ENCODE measurements around the gene DYRK4.

The DYRK4 gene

GRCh38 chr12:4610481-4610880 lies 48.5 kb downstream of the DYRK4 start:
- no peak overlapping the region for H3K4me3 ChIP-seq (ENCODE audit: low read depth, low read length)
- DNase-seq (ENCODE audit: low read depth), result no peak
- TF ChIP-seq, protein P1, sequence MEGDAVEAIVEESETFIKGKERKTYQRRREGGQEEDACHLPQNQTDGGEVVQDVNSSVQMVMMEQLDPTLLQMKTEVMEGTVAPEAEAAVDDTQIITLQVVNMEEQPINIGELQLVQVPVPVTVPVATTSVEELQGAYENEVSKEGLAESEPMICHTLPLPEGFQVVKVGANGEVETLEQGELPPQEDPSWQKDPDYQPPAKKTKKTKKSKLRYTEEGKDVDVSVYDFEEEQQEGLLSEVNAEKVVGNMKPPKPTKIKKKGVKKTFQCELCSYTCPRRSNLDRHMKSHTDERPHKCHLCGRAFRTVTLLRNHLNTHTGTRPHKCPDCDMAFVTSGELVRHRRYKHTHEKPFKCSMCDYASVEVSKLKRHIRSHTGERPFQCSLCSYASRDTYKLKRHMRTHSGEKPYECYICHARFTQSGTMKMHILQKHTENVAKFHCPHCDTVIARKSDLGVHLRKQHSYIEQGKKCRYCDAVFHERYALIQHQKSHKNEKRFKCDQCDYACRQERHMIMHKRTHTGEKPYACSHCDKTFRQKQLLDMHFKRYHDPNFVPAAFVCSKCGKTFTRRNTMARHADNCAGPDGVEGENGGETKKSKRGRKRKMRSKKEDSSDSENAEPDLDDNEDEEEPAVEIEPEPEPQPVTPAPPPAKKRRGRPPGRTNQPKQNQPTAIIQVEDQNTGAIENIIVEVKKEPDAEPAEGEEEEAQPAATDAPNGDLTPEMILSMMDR (conservative IDR thresholded peaks at IDR 0.05; ENCODE audit: low read depth, low read length), result no peak

- H3K4me3 ChIP-seq (ENCODE audit: low read depth, low read length), result no peak overlapping the region
- TF ChIP-seq, protein P1 (conservative IDR thresholded peaks at IDR 0.05; ENCODE audit: low read depth, low read length), result no peak
- no peak for DNase-seq (ENCODE audit: low read depth)
Measured at GRCh38 chr12:4615667-4616066, 53.7 kb downstream of the DYRK4 start.

DNA sequence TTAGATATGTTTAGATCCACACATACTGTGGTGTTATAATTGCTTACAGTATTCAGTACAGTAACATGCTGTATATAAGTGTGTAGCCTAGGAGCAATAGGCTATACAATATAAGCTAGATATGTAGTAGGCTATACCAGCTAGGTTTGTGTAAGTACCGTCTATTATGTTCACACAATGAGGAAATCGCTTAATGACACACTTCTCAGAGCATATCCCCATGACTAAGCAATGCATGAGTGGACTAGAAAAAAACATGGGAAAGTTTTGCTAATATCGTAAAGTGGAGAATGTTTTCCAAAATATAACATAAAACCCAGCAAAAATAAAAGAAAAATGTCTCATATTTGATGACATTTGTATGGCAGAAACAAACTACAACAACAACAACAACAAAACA lies 59.5 kb downstream of the DYRK4 start:
- no peak for DNase-seq (ENCODE audit: low read depth)
- H3K4me3 ChIP-seq (ENCODE audit: low read depth, low read length), result no peak overlapping the region
- TF ChIP-seq, protein P1 (conservative IDR thresholded peaks at IDR 0.05; ENCODE audit: low read depth, low read length), result no peak

GRCh38 chr12:4626543-4626942 lies 64.5 kb downstream of the DYRK4 start:
- DNase-seq (ENCODE audit: low read depth), result no peak
- no peak overlapping the region for H3K4me3 ChIP-seq (ENCODE audit: low read depth, low read length)
- TF ChIP-seq, protein P1 (conservative IDR thresholded peaks at IDR 0.05; ENCODE audit: low read depth, low read length), result no peak

GRCh38 chr12:4628406-4628805 lies 66.4 kb downstream of the DYRK4 start:
- H3K4me3 ChIP-seq (ENCODE audit: low read depth, low read length), result no peak overlapping the region
- no peak for DNase-seq (ENCODE audit: low read depth)
- TF ChIP-seq, protein P1 (conservative IDR thresholded peaks at IDR 0.05; ENCODE audit: low read depth, low read length), result no peak

GRCh38 chr12:4630262-4630661 lies 68.3 kb downstream of the DYRK4 start:
- H3K4me3 ChIP-seq (ENCODE audit: low read depth, low read length), result no peak overlapping the region
- DNase-seq (ENCODE audit: low read depth), result no peak
- TF ChIP-seq, protein P1 (conservative IDR thresholded peaks at IDR 0.05; ENCODE audit: low read depth, low read length), result no peak

DNA sequence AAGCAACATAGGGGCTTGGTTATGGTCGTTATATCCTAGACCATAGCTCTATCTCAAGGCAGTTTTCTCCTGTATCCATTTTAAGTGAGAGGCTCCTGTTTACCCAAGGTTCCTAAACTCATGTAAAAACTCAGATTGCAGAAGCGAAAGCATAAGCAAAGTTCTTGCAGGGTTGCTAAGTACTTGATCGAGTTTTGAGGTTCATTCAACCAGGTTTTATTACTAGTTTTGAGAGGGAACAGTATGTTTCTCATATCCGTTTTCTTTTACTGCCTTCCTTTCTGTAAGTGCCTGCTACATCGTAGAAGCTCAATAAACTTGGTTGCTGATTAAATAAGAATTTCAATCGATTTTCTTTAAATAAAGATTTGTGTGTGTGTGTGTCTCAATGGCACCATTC lies 81.7 kb downstream of the DYRK4 start:
- DNase-seq (ENCODE audit: low read depth), result no peak
- H3K4me3 ChIP-seq (ENCODE audit: low read depth, low read length), result no peak overlapping the region
- TF ChIP-seq, protein P1 (conservative IDR thresholded peaks at IDR 0.05; ENCODE audit: low read depth, low read length), result no peak
